H9 (cell line): ENCODE results near the gene FAM236C. TPM values are rescaled to one million over a fixed set of nuclear protein-coding genes. Genes with fewer than 3 reads are reported as not detected.
"Not testable (repeated sequence)": the region's sequence is repeated elsewhere in the genome, so short reads cannot be mapped to it uniquely, and the experiment has no call there.

ENCODE experiments used
- DNase-seq: peaks from one replicate; pipeline ENCODE4 v3.0.0-alpha.2; 2017
- H2AFZ ChIP-seq: one replicate; pipeline ENCODE4 v1.6.1; 2013; ENCODE audit warnings: mild to moderate bottlenecking, low read length, control low read depth, moderate library complexity
- H2AK5ac ChIP-seq: 2 replicates; pipeline ENCODE4 v1.6.1; 2013; ENCODE audit warnings: low read length, control low read depth, mixed read lengths; ENCODE audit not compliant: insufficient read length
- H2BK120ac ChIP-seq: one replicate; pipeline ENCODE4 v1.6.1; 2013; ENCODE audit warnings: low read depth, mild to moderate bottlenecking, low read length, control low read depth, inconsistent platforms; ENCODE audit not compliant: poor library complexity, severe bottlenecking
- H2BK12ac ChIP-seq: 2 replicates; pipeline ENCODE4 v1.6.1; 2013; ENCODE audit warnings: low read length, control low read depth, mixed read lengths, low read depth; ENCODE audit not compliant: insufficient read length
- H2BK15ac ChIP-seq: 2 replicates; pipeline ENCODE4 v1.6.1; 2013; ENCODE audit warnings: low read depth, low read length, control low read depth
- H2BK20ac ChIP-seq: one replicate; pipeline ENCODE4 v1.6.1; 2013; ENCODE audit warnings: low read depth, mild to moderate bottlenecking, low read length, control low read depth, inconsistent platforms; ENCODE audit not compliant: poor library complexity, severe bottlenecking
- H2BK5ac ChIP-seq: 2 replicates; pipeline ENCODE4 v1.6.1; 2013; ENCODE audit warnings: low read length, control low read depth, mixed read lengths; ENCODE audit not compliant: insufficient read length
- H3K14ac ChIP-seq: 2 replicates; pipeline ENCODE4 v1.6.1; 2013; ENCODE audit warnings: low read length, control low read depth; ENCODE audit not compliant: insufficient read depth
- H3K18ac ChIP-seq: 2 replicates; pipeline ENCODE4 v1.6.1; 2013; ENCODE audit warnings: low read depth, mild to moderate bottlenecking, mixed read lengths, low read length, control low read depth; ENCODE audit not compliant: insufficient read length
- H3K23ac ChIP-seq: 2 replicates; pipeline ENCODE4 v1.6.1; 2013; ENCODE audit warnings: low read length, control low read depth, mixed read lengths, low read depth; ENCODE audit not compliant: insufficient read length
- H3K23me2 ChIP-seq: 2 replicates; pipeline ENCODE4 v1.6.1; 2013; ENCODE audit warnings: low read depth, mild to moderate bottlenecking, mixed read lengths, low read length, control low read depth; ENCODE audit not compliant: insufficient read length, poor library complexity, severe bottlenecking
- H3K27ac ChIP-seq: 2 replicates; pipeline ENCODE4 v1.5.1; 2013; ENCODE audit warnings: low read length, control low read depth, mixed read lengths, low read depth; ENCODE audit not compliant: insufficient read length
- H3K27me3 ChIP-seq: 2 replicates; pipeline ENCODE4 v1.6.1; 2013; ENCODE audit warnings: low read length, control low read depth, inconsistent platforms; ENCODE audit not compliant: insufficient read depth
- H3K4ac ChIP-seq: 2 replicates; pipeline ENCODE4 v1.6.1; 2013; ENCODE audit warnings: low read depth, mild to moderate bottlenecking, control low read depth, inconsistent platforms, low read length, moderate library complexity
- H3K4me1 ChIP-seq: 2 replicates; pipeline ENCODE4 v1.6.1; 2013; ENCODE audit warnings: low read length, control low read depth, inconsistent platforms; ENCODE audit not compliant: insufficient read depth
- H3K4me2 ChIP-seq: 2 replicates; pipeline ENCODE4 v1.6.1; 2013; ENCODE audit warnings: low read length, control low read depth, mixed read lengths; ENCODE audit not compliant: insufficient read length, insufficient read depth
- H3K56ac ChIP-seq: 2 replicates; pipeline ENCODE4 v1.6.1; 2013; ENCODE audit warnings: low read depth, mild to moderate bottlenecking, mixed read lengths, low read length, control low read depth; ENCODE audit not compliant: insufficient read length
- H3K79me1 ChIP-seq: 2 replicates; pipeline ENCODE4 v1.6.1; 2013; ENCODE audit warnings: low read depth, mild to moderate bottlenecking, moderate library complexity, low read length, control low read depth, inconsistent platforms; ENCODE audit not compliant: insufficient read depth, poor library complexity, severe bottlenecking
- H3K79me2 ChIP-seq: 2 replicates; pipeline ENCODE4 v1.6.1; 2013; ENCODE audit warnings: low read length, control low read depth, inconsistent platforms; ENCODE audit not compliant: insufficient read depth
- H3K9ac ChIP-seq: 2 replicates; pipeline ENCODE4 v1.6.1; 2013; ENCODE audit warnings: low read length, control low read depth, mixed read lengths; ENCODE audit not compliant: insufficient read length; ENCODE audit errors: extremely low read depth
- H3K9me3 ChIP-seq: one replicate; pipeline ENCODE4 v1.6.1; 2013; ENCODE audit warnings: low read depth, low read length, inconsistent platforms; ENCODE audit not compliant: control insufficient read depth
- H3T11ph ChIP-seq: one replicate; pipeline ENCODE4 v1.6.1; 2013; ENCODE audit warnings: mild to moderate bottlenecking, low read length, control low read depth, inconsistent platforms
- H4K20me1 ChIP-seq: one replicate; pipeline ENCODE4 v1.6.1; 2013; ENCODE audit not compliant: control insufficient read depth, insufficient read length, insufficient read depth
- H4K5ac ChIP-seq: 2 replicates; pipeline ENCODE4 v1.6.1; 2013; ENCODE audit warnings: low read depth, mild to moderate bottlenecking, mixed read lengths, low read length, control low read depth; ENCODE audit not compliant: insufficient read length
- H4K8ac ChIP-seq: replicated peaks from 2 replicates; pipeline ENCODE4 v1.6.1; 2013; ENCODE audit warnings: low read length, control low read depth, mixed read lengths, low read depth; ENCODE audit not compliant: insufficient read length
- H4K91ac ChIP-seq: 2 replicates; pipeline ENCODE4 v1.6.1; 2013; ENCODE audit warnings: low read depth, mild to moderate bottlenecking, moderate library complexity, mixed read lengths, low read length, control low read depth; ENCODE audit not compliant: insufficient read length
- H3K27ac Mint-ChIP-seq, 3 experiments: 2 replicates in 2 of 3; 3 replicates in 1 of 3; pipeline ENCODE4 v1.8.0; 2020 to 2021; ENCODE audit warnings: mixed read lengths in 3 of 3, mild to moderate bottlenecking in 1 of 3, moderate library complexity in 1 of 3
- H3K27me3 Mint-ChIP-seq: 2 replicates; pipeline ENCODE4 v1.8.0; 2021; ENCODE audit warnings: low read depth, mild to moderate bottlenecking, moderate library complexity, mixed read lengths
- H3K36me3 Mint-ChIP-seq, 3 experiments: 2 replicates in 2 of 3; 3 replicates in 1 of 3; pipeline ENCODE4 v1.8.0; 2020 to 2021; ENCODE audit warnings: low read depth in 3 of 3, mixed read lengths in 3 of 3; ENCODE audit not compliant: insufficient read depth in 1 of 3
- H3K4me1 Mint-ChIP-seq, 2 experiments: 2 replicates each; pipeline ENCODE4 v1.8.0; 2020; ENCODE audit warnings: mixed read lengths in 2 of 2
- H3K4me3 Mint-ChIP-seq, 2 experiments: 2 replicates in 1 of 2; 3 replicates in 1 of 2; pipeline ENCODE4 v1.8.0; 2020 to 2021; ENCODE audit warnings: mild to moderate bottlenecking in 2 of 2, mixed read lengths in 2 of 2, moderate library complexity in 1 of 2
- H3K9me3 Mint-ChIP-seq, 2 experiments: 2 replicates in 1 of 2; 3 replicates in 1 of 2; pipeline ENCODE4 v1.8.0; 2020; ENCODE audit warnings: mild to moderate bottlenecking in 2 of 2, mixed read lengths in 2 of 2, moderate library complexity in 1 of 2
- WGBS: extraction: QIAGEN DNeasy Blood & Tissue Kit; methylation state at CpG from one replicate; pipeline ENCODE4 v1.1.7; 2013; ENCODE audit warnings: missing lambda C conversion rate, low lambda C conversion rate, mixed read lengths; ENCODE audit not compliant: insufficient read length; ENCODE audit errors: extremely low coverage; 5-methylcytosine and 5-hydroxymethylcytosine counted together
- total RNA-seq: library from RNA; stranded (reverse); gene quantifications from 2 replicates; pipeline ENCODE4 v1.2.1, GENCODE V29; 2021

The FAM236C gene
- total RNA-seq, 1 experiment from 2014 or later, result not detected

DNA sequence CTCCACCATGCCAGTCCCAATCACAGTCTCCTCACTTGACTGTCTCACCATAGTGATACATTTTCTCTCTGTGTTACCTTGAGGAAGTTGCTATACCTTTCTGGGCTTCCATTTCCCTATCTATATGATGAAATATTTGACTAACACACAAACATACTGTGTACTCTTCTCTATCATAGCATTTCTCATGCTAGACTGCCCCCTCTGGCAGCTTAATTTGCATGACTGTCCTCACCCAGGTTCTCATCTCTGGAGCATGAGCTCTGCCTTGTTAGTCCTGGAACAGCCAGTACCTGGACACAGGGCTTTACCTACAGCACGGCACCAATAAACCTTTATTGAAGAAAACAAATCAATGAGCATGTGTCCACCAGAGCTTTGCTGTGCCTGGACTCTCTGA, 19.9 kb downstream of the FAM236C start:
- not testable (repeated sequence) for H2BK5ac ChIP-seq, H2BK12ac ChIP-seq, H3K9me3 ChIP-seq, DNase-seq, H3K4ac ChIP-seq, H3K9me3 Mint-ChIP-seq, H3K14ac ChIP-seq, H3K27me3 Mint-ChIP-seq, H4K8ac ChIP-seq, H3K4me1 Mint-ChIP-seq, H2AK5ac ChIP-seq, H3K9ac ChIP-seq, H2AFZ ChIP-seq, H4K20me1 ChIP-seq, H3K4me1 ChIP-seq, H3K27ac Mint-ChIP-seq, H3K36me3 Mint-ChIP-seq, H2BK20ac ChIP-seq, H4K91ac ChIP-seq, H3K79me2 ChIP-seq, H3K4me2 ChIP-seq, H3K18ac ChIP-seq, H3K4me3 Mint-ChIP-seq, H3K27me3 ChIP-seq, H2BK120ac ChIP-seq, H3K23me2 ChIP-seq, H3K79me1 ChIP-seq, H2BK15ac ChIP-seq, H3K56ac ChIP-seq, H3T11ph ChIP-seq, H3K23ac ChIP-seq, H3K27ac ChIP-seq, H4K5ac ChIP-seq
- WGBS, result no CpG with 5 or more reads among the region's 1 CpG

DNA sequence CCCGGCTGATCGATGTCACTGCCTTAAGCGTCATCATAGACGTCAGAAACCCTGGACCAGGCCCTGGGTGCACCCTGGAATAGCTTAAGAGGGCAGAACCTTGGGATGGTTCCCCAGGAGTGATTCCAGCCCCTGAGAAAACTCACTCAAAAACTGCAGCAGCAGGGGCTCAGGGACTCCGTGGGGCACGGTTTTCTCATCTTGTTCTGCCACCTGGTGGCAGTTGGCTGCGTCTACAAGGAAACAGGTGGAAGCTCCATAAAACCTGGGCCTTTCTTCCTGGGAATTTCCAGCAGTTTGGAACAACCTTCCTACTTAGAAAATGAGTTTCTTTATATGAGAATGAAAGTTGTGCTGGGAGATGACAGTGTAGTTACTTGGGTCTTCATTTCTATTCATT, 24.0 kb downstream of the FAM236C start:
- not testable (repeated sequence) for H4K5ac ChIP-seq, H3K23ac ChIP-seq, H3K27me3 ChIP-seq, H3K23me2 ChIP-seq, H3K4me3 Mint-ChIP-seq, H3K4ac ChIP-seq, H3K9ac ChIP-seq, H2BK12ac ChIP-seq, H3K4me2 ChIP-seq, H3K18ac ChIP-seq, H4K8ac ChIP-seq, H3K27ac Mint-ChIP-seq, H3K27me3 Mint-ChIP-seq, H2BK5ac ChIP-seq, H2AK5ac ChIP-seq, H3K56ac ChIP-seq, H3K4me1 Mint-ChIP-seq, H3K79me2 ChIP-seq, H4K91ac ChIP-seq, H2BK120ac ChIP-seq, H4K20me1 ChIP-seq, H3K4me1 ChIP-seq, H2BK15ac ChIP-seq, H3K9me3 ChIP-seq, H2AFZ ChIP-seq, H3K9me3 Mint-ChIP-seq, H3K36me3 Mint-ChIP-seq, DNase-seq, H2BK20ac ChIP-seq, H3K79me1 ChIP-seq, H3K14ac ChIP-seq, H3T11ph ChIP-seq, H3K27ac ChIP-seq
- WGBS, result no CpG with 5 or more reads among the region's 7 CpGs
